SKM-1 (cell line): ENCODE results near the gene SETBP1.
A peak's percentile ranks its signal among the peaks of the same experiment; 100 is the strongest.

Experiments
- DNase-seq: peaks from one replicate; lab custom pipeline; 2025; ENCODE audit not compliant: unreplicated experiment; lab: John Stamatoyannopoulos, UW

Gene SETBP1

DNA sequence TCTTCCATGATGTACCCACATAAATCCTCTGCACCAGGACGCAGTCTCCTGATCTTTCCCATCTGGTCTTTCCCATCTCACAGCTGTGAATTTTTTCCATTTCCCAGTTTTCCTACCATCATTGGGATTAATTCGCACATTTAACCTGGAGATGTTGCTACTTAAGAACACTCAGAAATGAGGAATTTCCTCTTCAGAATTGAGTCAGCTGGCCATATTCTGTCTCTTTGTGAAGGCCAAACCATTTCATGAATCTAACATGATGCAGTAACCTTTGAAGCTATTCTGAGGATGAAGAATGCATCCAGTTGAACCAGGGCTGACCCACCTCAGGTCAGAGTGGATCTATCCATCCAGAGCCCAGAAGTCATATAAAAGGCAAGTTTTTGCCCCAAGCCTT, 326.8 kb downstream of the SETBP1 start:
- no peak for DNase-seq

DNA sequence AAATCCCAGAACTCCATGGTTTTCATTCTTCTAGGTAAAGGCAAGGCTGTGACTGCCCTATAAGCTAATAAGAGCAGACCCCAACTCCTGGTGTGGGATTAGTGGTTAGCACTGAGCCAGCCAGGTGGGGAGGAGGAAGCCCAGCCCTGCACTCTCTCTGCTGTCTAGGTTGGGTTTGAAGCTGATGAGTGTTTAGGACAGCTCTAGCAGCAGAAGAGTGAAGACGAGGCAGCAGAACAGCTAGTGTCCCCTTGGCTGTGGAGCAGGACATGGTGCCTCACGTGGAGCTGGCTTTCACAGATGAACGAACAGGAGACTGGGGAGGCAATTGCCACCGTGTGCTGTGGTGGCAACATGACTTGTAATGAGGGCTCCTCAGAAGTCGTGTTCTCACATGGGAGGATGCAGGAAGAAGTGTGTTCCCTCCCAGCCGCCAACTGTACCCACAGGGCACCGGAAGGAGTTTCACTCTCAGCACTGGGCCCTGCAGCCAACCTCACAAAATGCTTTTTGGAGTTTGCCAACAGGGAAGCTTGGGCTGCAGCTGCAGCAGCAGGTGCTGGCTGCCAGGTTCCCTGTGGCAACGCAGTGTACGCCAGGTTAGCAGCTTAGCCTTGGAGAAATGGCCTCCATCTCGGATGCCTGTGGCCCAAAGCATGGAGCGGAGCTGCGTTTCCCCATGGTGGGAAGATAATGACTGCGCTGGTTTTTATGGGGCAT, 328.2 kb downstream of the SETBP1 start:
- DNase-seq, result no peak

DNA sequence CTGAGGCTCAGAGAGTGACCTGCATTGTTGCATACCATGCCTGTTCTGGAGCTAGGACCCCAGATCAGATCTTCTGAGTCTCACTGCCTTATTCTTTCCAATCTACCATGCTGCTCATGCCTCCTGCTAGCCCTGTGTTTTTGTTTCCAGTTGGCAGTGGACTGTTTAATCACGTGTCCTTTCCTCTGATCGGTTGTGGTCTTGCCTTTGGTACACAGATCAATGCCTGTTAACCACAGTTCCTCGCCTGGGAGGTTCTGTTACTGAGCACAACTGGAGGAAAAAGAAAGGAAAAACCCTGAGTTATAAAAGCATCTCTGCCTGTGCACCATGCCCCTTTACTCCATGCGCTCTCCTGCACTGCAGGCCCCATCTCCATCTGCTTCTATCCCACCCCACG, 329.1 kb downstream of the SETBP1 start:
- no peak for DNase-seq

GRCh38 chr18:45012286-45012685, 331.6 kb downstream of the SETBP1 start:
- no peak for DNase-seq

DNA sequence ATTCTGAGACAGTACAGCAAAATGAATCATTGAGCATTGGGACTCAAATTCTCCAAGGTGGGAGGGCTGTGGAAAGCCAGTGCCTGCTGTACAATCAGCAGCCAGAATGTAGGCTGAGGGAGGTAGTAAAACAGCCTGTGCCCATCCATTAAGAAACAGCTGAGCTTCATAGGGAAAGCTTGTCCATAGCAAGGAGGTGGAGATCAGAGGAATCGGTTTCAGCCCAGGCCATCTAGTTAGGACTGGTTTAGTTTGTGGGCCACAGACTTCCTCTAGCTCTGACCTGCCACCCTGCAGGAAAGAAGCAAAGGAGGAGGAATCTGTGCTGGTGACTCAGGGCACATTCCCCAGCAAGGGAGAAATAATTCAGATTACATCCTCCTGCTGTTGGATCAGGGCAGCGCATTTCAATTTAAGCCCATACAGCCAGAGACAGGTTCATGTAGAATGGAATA, 333.4 kb downstream of the SETBP1 start:
- no peak for DNase-seq

- no peak for DNase-seq
Observed at GRCh38 chr18:45015788-45016128, 335.1 kb downstream of the SETBP1 start.

DNA sequence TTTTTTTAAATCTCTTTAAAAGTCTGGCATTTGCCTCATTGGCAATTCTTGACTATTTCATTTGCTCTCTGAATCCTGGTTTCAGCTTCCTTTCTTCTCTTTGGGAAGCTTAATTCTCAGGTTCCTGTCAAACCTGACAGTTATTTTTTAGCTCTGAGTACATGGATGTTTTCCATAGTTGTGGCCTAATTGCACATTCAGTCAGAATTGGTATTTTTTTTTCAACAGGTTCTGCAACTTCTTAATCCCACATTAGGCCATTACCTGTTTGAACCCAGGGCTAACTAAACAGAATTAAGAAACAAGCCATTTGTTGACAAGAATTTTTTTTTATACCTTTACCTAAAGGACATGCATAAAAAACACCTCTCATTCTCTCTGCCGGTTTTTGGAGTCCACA, 338.8 kb downstream of the SETBP1 start:
- no peak for DNase-seq

DNA sequence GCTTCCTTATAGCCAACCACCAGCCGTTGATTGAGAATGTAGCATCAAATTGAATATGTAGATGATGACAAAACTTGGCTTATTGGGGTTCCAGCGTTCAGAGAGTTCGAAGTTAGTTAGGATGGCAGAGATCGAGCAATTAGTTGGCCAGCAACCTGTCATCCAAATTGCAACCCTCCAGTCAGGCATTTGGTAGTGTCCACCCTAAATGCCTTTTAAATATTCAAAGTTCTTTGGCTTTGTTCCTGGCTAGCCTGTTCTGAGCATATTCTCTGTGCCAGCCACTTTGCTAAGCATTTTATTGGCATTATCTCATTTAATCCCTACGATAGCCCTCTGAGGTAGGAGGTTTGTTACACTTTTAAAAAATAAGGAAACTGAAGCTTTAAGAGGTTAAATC, 342.8 kb downstream of the SETBP1 start:
- DNase-seq, result no peak

- DNase-seq, result peak; percentile 7
Observed at GRCh38 chr18:45024357-45025088, 343.8 kb downstream of the SETBP1 start.

GRCh38 chr18:45025089-45025450, 344.4 kb downstream of the SETBP1 start:
- no peak for DNase-seq

- DNase-seq, result no peak
Observed at GRCh38 chr18:45026162-45026561, 345.5 kb downstream of the SETBP1 start.

GRCh38 chr18:45034179-45034578, 353.5 kb downstream of the SETBP1 start:
- DNase-seq, result no peak

- no peak for DNase-seq
Observed at GRCh38 chr18:45037618-45038017, 356.9 kb downstream of the SETBP1 start.

DNA sequence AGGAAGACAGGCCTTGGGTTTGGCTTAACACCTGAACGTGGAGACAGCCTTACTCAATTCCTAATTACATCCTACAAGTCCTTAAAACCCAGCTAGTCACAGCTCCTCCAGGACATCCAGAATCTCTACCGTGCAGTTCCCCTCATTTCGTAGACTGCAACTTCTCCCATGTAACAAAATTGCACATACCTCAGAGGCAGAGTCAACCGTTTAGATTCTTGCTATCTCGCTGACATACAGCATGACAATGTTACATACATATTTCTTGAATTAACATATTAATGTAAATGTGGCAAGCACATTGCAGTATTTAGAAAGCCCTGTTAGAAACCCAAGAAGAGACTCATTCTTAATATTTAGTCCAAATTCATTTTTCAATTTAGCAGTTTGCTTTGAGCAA, 358.7 kb downstream of the SETBP1 start:
- DNase-seq, result no peak

DNA sequence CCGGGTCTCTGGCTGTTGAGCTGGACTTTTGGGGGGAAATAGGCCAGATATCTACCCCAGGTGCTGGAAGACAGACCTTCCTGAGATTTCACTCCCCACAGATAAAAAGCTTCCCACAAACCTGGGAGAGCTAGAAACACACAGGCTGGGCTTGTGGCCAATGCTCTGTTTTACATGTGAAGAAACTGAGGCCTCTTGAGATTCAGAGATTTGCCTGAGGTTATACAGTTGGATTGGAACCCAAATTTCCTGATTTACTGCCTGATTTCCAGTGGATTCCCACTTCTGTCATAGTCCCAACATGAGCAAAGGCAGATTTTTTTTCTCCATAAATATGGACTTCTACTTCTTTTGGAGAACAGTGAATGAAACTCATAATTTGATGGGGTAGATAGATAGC, 360.2 kb downstream of the SETBP1 start:
- no peak for DNase-seq

DNA sequence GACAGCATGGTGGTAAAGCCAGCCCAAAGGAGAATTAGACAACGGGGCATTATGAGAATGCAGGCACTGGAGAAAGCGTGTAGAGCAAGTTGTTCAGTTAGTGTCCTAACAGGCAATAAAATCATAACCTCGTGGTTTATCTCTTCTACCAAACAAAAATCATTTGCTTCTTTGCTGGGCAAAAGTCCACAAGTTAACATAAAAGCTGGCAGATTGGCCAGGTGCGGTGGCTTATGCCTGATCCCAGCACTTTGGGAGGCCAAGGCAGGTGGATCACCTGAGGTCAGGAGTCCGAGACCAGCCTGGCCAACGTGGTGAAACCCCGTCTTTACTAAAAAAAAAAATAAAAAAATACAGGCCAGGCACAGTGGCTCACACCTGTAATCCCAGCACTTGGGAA, 364.1 kb downstream of the SETBP1 start:
- no peak for DNase-seq

DNA sequence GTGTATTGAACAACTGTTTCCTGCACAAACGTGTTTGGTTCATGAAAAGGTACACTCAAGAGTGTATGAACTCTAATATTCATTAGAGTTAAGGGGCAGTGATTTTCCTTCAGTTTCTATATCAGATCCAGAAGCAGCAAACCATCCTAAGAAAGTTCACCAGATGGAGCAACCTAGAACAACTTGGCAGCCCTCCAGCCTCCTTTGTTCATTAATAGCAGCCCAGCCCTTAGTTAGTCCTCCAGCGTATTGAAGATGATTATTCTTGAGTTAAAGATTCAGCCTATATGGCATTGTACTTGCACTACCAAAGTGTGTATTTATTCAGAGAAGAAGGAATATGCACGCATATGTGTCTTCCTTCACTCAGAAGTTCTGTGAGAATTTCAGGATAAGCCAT, 365.5 kb downstream of the SETBP1 start:
- DNase-seq, result no peak

GRCh38 chr18:45046961-45047360, 366.3 kb downstream of the SETBP1 start:
- no peak for DNase-seq

DNA sequence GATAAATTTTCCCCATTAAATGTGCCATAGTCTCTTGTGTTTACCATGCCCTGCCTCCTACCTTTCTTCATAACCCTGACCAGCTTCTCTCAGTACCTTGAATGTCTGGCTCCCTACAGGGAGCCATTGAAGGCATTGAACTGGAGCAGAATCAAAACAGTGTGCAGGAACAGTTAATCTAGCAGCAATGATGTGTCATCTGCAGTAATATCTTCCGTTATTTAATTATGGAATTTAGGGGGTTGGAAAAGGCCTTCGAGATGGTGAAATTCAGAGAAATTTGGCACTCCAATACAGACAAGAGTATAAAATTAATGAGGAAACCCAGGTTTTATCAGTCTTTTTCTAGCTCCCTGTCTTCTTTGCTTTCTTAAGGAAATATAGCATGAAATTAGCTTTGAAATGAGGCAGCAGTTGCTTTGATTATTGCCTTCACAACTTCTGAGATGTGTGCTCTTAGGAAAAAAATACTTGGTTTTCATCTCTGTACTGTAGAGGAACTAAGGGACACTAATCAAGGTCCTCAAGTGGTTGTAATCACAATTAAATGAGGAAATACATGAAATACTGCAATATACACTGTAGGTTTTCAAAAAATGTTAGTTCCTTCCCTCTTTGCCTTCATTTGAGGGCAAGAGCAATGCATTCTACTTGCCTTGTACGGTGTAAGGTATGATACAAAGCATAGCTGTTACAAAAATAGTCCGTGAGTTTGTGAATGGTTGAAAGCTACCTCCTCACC, 369.1 kb downstream of the SETBP1 start:
- no peak for DNase-seq

DNA sequence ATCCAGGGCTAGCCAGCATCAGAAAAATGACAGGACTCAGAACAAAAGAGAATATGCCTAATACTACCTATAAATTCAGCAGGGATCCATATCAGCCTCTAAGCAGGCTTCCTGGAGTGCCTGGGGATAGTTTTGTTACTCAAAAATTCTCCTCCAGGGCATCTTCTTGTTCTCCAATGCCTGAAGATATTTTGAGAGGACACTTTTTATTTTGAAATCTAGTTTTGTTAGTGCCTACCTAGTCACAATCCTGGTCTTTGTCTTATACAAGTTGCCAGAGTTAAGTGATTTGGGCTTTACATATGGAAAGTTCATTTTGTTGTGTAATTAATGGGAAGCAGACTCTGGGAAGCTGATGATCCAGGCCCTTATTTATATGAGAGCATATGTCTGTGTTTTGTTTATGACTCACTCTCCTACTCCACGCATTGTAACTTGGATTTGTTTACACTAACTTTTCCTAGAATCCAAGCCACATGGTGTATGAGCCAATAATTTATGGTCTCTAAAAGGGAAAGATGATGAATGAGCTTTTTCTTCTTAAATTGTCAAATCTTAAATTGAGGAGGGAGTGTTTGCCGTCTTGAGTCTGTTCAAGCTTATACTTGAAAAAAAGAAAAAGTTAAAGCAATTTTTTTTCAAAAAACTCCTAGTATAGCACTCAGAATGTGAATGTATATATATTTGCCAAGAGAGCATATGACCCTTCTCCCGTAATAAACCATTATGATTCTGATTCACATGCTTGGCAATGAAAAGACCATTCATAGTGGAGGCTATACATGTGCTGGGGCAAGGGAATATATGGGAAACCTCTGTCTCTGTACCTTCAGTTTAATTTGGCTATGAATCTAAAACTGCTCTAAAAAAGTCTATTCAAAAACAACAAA, 370.3 kb downstream of the SETBP1 start:
- DNase-seq, result no peak

GRCh38 chr18:45054636-45055035, 373.9 kb downstream of the SETBP1 start:
- DNase-seq, result no peak
